ENCODE results near the gene PDSS1. TPM values are rescaled to one million over a fixed set of nuclear protein-coding genes. Genes with fewer than 3 reads are reported as not detected.

PDSS1 gene
- polyA plus RNA-seq, 1 of the 3 experiments (the other 2 are of a cell fraction), result 14.9 TPM

- DNase-seq, result no peak
- Histone ChIP-seq H3K9me2 (no peaks in the 10 kb centered on the region), H3K27ac (ENCODE audit: low read depth in 2 of 2, low read length in 1 of 2) (no peak overlapping the region), H3K4me1 (ENCODE audit: control insufficient read depth in 1 of 2, insufficient read depth in 2 of 2, low read depth in 1 of 2, low read length in 1 of 2) (no peaks in the 10 kb centered on the region), H4K20me1 (ENCODE audit: insufficient read depth) (no peaks in the 10 kb centered on the region), H3K9me3 (no peaks in the 10 kb centered on the region), H3K27me3 (ENCODE audit: insufficient read depth) (no peaks in the 10 kb centered on the region), H3K79me2 (ENCODE audit: insufficient read depth) (no peaks in the 10 kb centered on the region), H3F3A (replicated peaks; ENCODE audit: insufficient read depth) (peaks cover 7% of the 10 kb centered on the region), H3K4me3 (ENCODE audit: low read depth in 2 of 2, low read length in 1 of 2) (no peak overlapping the region), H3K9ac (no peak overlapping the region), H3K36me3 (replicated peaks in 1 of 2; ENCODE audit: control insufficient read depth in 1 of 2, insufficient read depth in 2 of 2, low read length in 1 of 2) (peaks cover 18 to 32% of the 10 kb centered on the region in 2 experiments), H2AFZ (ENCODE audit: low read depth) (no peak overlapping the region), H3K4me2 (no peak overlapping the region)
- 85% methylated on average over 4 of the region's 4 CpGs for WGBS (ENCODE audit: low lambda C conversion rate)
- CTCF ChIA-PET, result interaction anchor here (7.9 kb wide), 1 partner anchor 151 kb away, joined by 143 read pairs; no protein-coding TSS in a partner anchor
- TF ChIP-seq GATA2 (CRISPR knock-in tag; IDR thresholded peaks at IDR 0.05) (no peak), RAD21 (IDR thresholded peaks at IDR 0.05; ENCODE audit: low read length) (no peak), TAF1 (IDR thresholded peaks at IDR 0.05; ENCODE audit: borderline replicate concordance, low read depth, low read length) (no peak), MEF2A (IDR thresholded peaks at IDR 0.05; ENCODE audit: borderline replicate concordance, low read depth) (no peak), USF1 (IDR thresholded peaks at IDR 0.05; ENCODE audit: borderline replicate concordance, low read depth) (no peak), TCF12 (IDR thresholded peaks at IDR 0.05) (no peak), NRF1 (IDR thresholded peaks at IDR 0.05; ENCODE audit: low read depth, low read length) (no peak), RFX5 (IDR thresholded peaks at IDR 0.05; ENCODE audit: low read length) (no peak), RXRA (IDR thresholded peaks at IDR 0.05; ENCODE audit: borderline replicate concordance, low read depth) (no peak), YY1 (IDR thresholded peaks at IDR 0.05; ENCODE audit: low read depth) (no peak)
- POLR2A ChIA-PET, result no interaction called here
These were observed 31.9 kb downstream of the PDSS1 start for GRCh38 chr10:26729395-26729794.

GRCh38 chr10:26730552-26730951 lies 33.1 kb downstream of the PDSS1 start:
- no peak overlapping the region for H2AFZ ChIP-seq (ENCODE audit: low read depth)
- peaks cover 7% of the 10 kb centered on the region for H3F3A ChIP-seq (replicated peaks; ENCODE audit: insufficient read depth)
- H3K9me3 ChIP-seq, result no peaks in the 10 kb centered on the region
- WGBS (ENCODE audit: low lambda C conversion rate), result 96% methylated on average over 2 of the region's 2 CpGs
- no peaks in the 10 kb centered on the region for H3K4me1 ChIP-seq (ENCODE audit: control insufficient read depth in 1 of 2, insufficient read depth in 2 of 2, low read depth in 1 of 2, low read length in 1 of 2)
- H3K79me2 ChIP-seq (ENCODE audit: insufficient read depth), result no peaks in the 10 kb centered on the region
- no peak overlapping the region for H3K4me2 ChIP-seq
- no peak overlapping the region for H3K4me3 ChIP-seq (ENCODE audit: low read depth in 2 of 2, low read length in 1 of 2)
- H3K36me3 ChIP-seq (replicated peaks in 1 of 2; ENCODE audit: control insufficient read depth in 1 of 2, insufficient read depth in 2 of 2, low read length in 1 of 2), result peaks cover 24 to 35% of the 10 kb centered on the region in 2 experiments
- no peaks in the 10 kb centered on the region for H4K20me1 ChIP-seq (ENCODE audit: insufficient read depth)
- no peak for DNase-seq
- H3K9me2 ChIP-seq, result no peaks in the 10 kb centered on the region
- H3K9ac ChIP-seq, result no peak overlapping the region
- CTCF ChIA-PET, result interaction anchor here (7.9 kb wide), 1 partner anchor 149 kb away, joined by 143 read pairs; no protein-coding TSS in a partner anchor
- TF ChIP-seq EP300 (IDR thresholded peaks at IDR 0.05; ENCODE audit: borderline replicate concordance in 1 of 2, low read depth in 1 of 2, low read length in 1 of 2) (no peak), RFX5 (IDR thresholded peaks at IDR 0.05; ENCODE audit: low read length) (no peak), MEF2A (IDR thresholded peaks at IDR 0.05; ENCODE audit: borderline replicate concordance, low read depth) (no peak), MXI1 (IDR thresholded peaks at IDR 0.05; ENCODE audit: low read depth, low read length) (no peak), RAD21 (IDR thresholded peaks at IDR 0.05; ENCODE audit: low read length) (no peak)
- POLR2A ChIA-PET, result no interaction called here
- H3K27ac ChIP-seq (ENCODE audit: low read depth in 2 of 2, low read length in 1 of 2), result no peak overlapping the region
- H3K27me3 ChIP-seq (ENCODE audit: insufficient read depth), result no peaks in the 10 kb centered on the region

All from SK-N-SH (cell line).